Liver (tissue), 2 donors: ENCODE measurements around the gene OR2T1.

Experiments used
- JUND ChIP-seq, 2 donors: IDR thresholded peaks; 2 replicates each; pipeline ENCODE4 v1.6.1; 2016; ENCODE audit warnings: antibody characterized with exemption in 2 of 2
- SP1 ChIP-seq: IDR thresholded peaks from 2 replicates; pipeline ENCODE4 v1.6.1; 2018; ENCODE audit warnings: antibody characterized with exemption, mild to moderate bottlenecking
- donor health status: healthy.

DNA sequence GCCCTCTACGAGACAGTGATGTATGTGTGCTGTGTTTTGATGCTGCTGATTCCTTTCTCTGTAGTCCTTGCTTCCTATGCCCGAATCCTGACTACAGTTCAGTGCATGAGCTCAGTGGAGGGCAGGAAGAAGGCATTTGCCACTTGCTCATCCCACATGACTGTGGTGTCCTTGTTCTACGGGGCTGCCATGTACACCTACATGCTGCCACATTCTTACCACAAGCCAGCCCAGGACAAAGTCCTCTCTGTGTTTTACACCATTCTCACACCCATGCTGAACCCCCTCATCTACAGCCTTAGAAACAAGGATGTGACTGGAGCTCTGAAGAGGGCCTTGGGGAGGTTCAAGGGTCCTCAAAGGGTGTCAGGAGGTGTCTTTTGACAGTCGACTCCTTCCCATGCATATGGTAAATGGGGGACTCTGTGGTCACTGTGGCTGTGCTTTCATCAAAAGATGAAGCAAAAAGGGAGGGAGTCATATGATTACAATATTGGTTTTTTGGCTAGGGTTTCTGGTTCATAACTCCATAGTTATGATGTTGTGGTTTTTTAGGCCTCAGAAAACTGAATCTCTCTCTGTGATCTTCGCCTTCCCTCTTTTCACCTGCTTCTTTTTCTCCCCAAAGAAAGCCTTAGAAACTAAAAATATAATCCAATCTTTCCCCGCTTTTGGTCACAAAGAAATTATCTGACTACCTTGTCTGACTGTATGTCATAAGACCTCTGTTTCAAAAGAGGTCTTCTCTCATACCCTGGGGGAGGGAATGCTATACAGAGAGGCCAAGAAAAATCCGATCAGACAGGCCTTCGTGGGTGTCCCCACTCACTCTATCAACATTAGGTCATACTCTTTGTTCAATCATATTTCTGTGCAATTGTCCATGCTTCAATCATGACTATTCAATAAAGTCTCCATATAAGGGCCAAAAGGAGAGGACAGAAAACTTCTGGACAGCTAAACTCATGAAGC, 4.2 kb downstream of the OR2T1 start:
- TF ChIP-seq JUND (IDR thresholded peaks at IDR 0.05) (no peak), SP1 (no peak)
